CD14-positive monocyte (primary cell): ENCODE data around the gene PHC2. TPM values are rescaled to one million over a fixed set of nuclear protein-coding genes. Genes with fewer than 3 reads are reported as not detected.
A peak's percentile ranks its signal among the peaks of the same experiment; 100 is the strongest.

Source experiments
- DNase-seq, 3 donors: peaks; one replicate each; pipeline ENCODE4 v3.0.0-alpha.2; 2011 to 2022
- H2AFZ ChIP-seq: 2 replicates; pipeline ENCODE4 v1.6.0; 2012; ENCODE audit warnings: mild to moderate bottlenecking, low read depth, low read length, inconsistent platforms; ENCODE audit not compliant: insufficient read depth, poor library complexity, severe bottlenecking
- H3K27ac ChIP-seq, 2 donors: 1 replicate in 1 of 2; 2 replicates in 1 of 2; pipeline ENCODE4 v1.5.1; 2012 to 2013; ENCODE audit warnings: low read length in 2 of 2, control low read depth in 1 of 2, inconsistent platforms in 1 of 2, low read depth in 1 of 2, mild to moderate bottlenecking in 1 of 2
- H3K27me3 ChIP-seq, 2 donors: one replicate each; pipeline versions ENCODE4 v1.6.0 to v1.6.1; 2011 to 2013; ENCODE audit warnings: low read length in 2 of 2; ENCODE audit not compliant: control insufficient read depth in 2 of 2, insufficient read depth in 2 of 2
- H3K36me3 ChIP-seq, 2 donors: replicated peaks in 1 of 2; 1 replicate in 1 of 2; 2 replicates in 1 of 2; pipeline versions ENCODE4 v1.5.1 to v1.6.1; 2012 to 2013; ENCODE audit warnings: low read length in 2 of 2, control low read depth in 1 of 2, inconsistent platforms in 1 of 2, mild to moderate bottlenecking in 1 of 2; ENCODE audit not compliant: insufficient read depth in 2 of 2, control insufficient read depth in 1 of 2
- H3K4me1 ChIP-seq, 2 donors: 1 replicate in 1 of 2; 2 replicates in 1 of 2; pipeline versions ENCODE4 v1.5.1 to v1.6.1; 2012 to 2013; ENCODE audit warnings: low read length in 2 of 2, control low read depth in 1 of 2, inconsistent platforms in 1 of 2, mild to moderate bottlenecking in 1 of 2, moderate library complexity in 1 of 2; ENCODE audit not compliant: insufficient read depth in 2 of 2, control insufficient read depth in 1 of 2
- H3K4me2 ChIP-seq: replicated peaks from 2 replicates; pipeline ENCODE3; 2012; ENCODE audit warnings: low read length, moderate library complexity, mild to moderate bottlenecking; ENCODE audit not compliant: poor library complexity, severe bottlenecking; ENCODE audit errors: extremely low read depth
- H3K4me3 ChIP-seq, 3 experiments: fragments of 200-600 bp in 1 of 3; sonication (generic) in 1 of 3; replicated peaks in 1 of 3; 1 replicate in 2 of 3; 2 replicates in 1 of 3; pipeline ENCODE4 v1.5.1; 2011 to 2013; ENCODE audit warnings: low read length in 3 of 3, mild to moderate bottlenecking in 3 of 3, control low read depth in 2 of 3, low read depth in 2 of 3, inconsistent platforms in 1 of 3, moderate library complexity in 1 of 3
- H3K79me2 ChIP-seq: 2 replicates; pipeline ENCODE4 v1.6.0; 2012; ENCODE audit warnings: mild to moderate bottlenecking, control low read depth, inconsistent platforms, low read length, moderate library complexity; ENCODE audit not compliant: insufficient read depth
- H3K9ac ChIP-seq: 2 replicates; pipeline ENCODE4 v1.6.0; 2017; ENCODE audit warnings: low read length, mild to moderate bottlenecking; ENCODE audit not compliant: insufficient read depth, poor library complexity, severe bottlenecking
- H3K9me3 ChIP-seq, 2 donors: replicated peaks in 1 of 2; 1 replicate in 1 of 2; 2 replicates in 1 of 2; pipeline versions ENCODE4 v1.5.1 to v1.6.1; 2012 to 2013; ENCODE audit warnings: low read length in 2 of 2, control low read depth in 1 of 2; ENCODE audit not compliant: control insufficient read depth in 1 of 2, insufficient read depth in 1 of 2
- H4K20me1 ChIP-seq: 2 replicates; pipeline ENCODE4 v1.6.0; 2012; ENCODE audit warnings: mild to moderate bottlenecking, low read length, control low read depth, moderate library complexity; ENCODE audit not compliant: insufficient read depth
- H3K27ac Mint-ChIP-seq, 7 donors: one replicate each; pipeline ENCODE4 v1.8.0; 2020; ENCODE audit warnings: mild to moderate bottlenecking in 7 of 7, mixed read lengths in 7 of 7, moderate library complexity in 6 of 7, inconsistent platforms in 2 of 7
- H3K27me3 Mint-ChIP-seq, 3 donors: one replicate each; pipeline ENCODE4 v1.8.0; 2021 to 2022; ENCODE audit warnings: low read depth in 3 of 3, mild to moderate bottlenecking in 3 of 3, mixed read lengths in 3 of 3, moderate library complexity in 3 of 3, inconsistent platforms in 1 of 3
- H3K36me3 Mint-ChIP-seq, 2 donors: one replicate each; pipeline ENCODE4 v1.8.0; 2020; ENCODE audit warnings: mixed read lengths in 2 of 2, inconsistent platforms in 1 of 2, mild to moderate bottlenecking in 1 of 2
- H3K4me1 Mint-ChIP-seq: one replicate; pipeline ENCODE4 v1.8.0; 2020; ENCODE audit warnings: mild to moderate bottlenecking, mixed read lengths
- H3K4me3 Mint-ChIP-seq, 2 donors: one replicate each; pipeline ENCODE4 v1.8.0; 2020; ENCODE audit warnings: mild to moderate bottlenecking in 2 of 2, mixed read lengths in 2 of 2, moderate library complexity in 1 of 2
- H3K9me3 Mint-ChIP-seq, 7 donors: one replicate each; pipeline ENCODE4 v1.8.0; 2020 to 2022; ENCODE audit warnings: mixed read lengths in 7 of 7, mild to moderate bottlenecking in 6 of 7, moderate library complexity in 6 of 7, inconsistent platforms in 2 of 7
- CTCF ChIP-seq: fragments of 200-600 bp; IDR thresholded peaks from one replicate; pipeline ENCODE4 v1.8.0; 2022; ENCODE audit warnings: antibody characterized with exemption, mild to moderate bottlenecking
- WGBS: methylation state at CpG from one replicate; pipeline ENCODE4 v1.1.5; 2013; ENCODE audit warnings: missing lambda C conversion rate; ENCODE audit not compliant: insufficient coverage; 5-methylcytosine and 5-hydroxymethylcytosine counted together
- intact Hi-C, 2 donors: fragments of 100-400 bp; cut with micrococcal nuclease; formaldehyde crosslinking; loops; one replicate each; pipeline versions ENCODE4 v1.15.0 to v1.15.1; 2023
- polyA plus RNA-seq, 3 donors: library from polyadenylated mRNA; depleted of rRNA in 1 of 3; unstranded in 2 of 3; stranded (reverse) in 1 of 3; fragments of 300-500 nt in 2 of 3; fragments of >200 nt in 1 of 3; fragmentation: Illumina TruSeq in 2 of 3; gene quantifications; 1 replicate in 2 of 3; 2 replicates in 1 of 3; pipeline ENCODE4 v1.2.3, GENCODE V29; 2012 to 2021

PHC2 gene
- polyA plus RNA-seq, 3 donors, result 18.9 to 85.3 (median 53.1) TPM

GRCh38 chr1:33275706-33276572 is 155.0 kb downstream of the PHC2 start:
- intact Hi-C loops, result no loop called here
- H3K27me3 ChIP-seq, result no peaks in the 10 kb centered on the region
- no peak overlapping the region for H3K4me3 ChIP-seq
- H3K9ac ChIP-seq, result no peak overlapping the region
- Mint-ChIP-seq H3K4me1 (peaks cover 4% of the 10 kb centered on the region), H3K4me3 (no peak overlapping the region), H3K9me3 (no peaks in the 10 kb centered on the region), H3K27ac (peak overlapping the region in 1 of 7 donors; percentile 66), H3K27me3 (no peaks in the 10 kb centered on the region), H3K36me3 (peaks cover 54 to 72% of the 10 kb centered on the region in 2 donors)
- no peak overlapping the region for H2AFZ ChIP-seq
- H3K36me3 ChIP-seq, result peaks cover 41 to 80% of the 10 kb centered on the region in 2 donors
- no peak for TF ChIP-seq CTCF
- H3K9me3 ChIP-seq, result no peaks in the 10 kb centered on the region
- WGBS, result 96% methylated on average over 43 of the region's 45 CpGs
- no peaks in the 10 kb centered on the region for H3K4me1 ChIP-seq
- DNase-seq, result no peak
- no peak overlapping the region for H3K4me2 ChIP-seq
- no peaks in the 10 kb centered on the region for H3K79me2 ChIP-seq
- peaks cover 49% of the 10 kb centered on the region for H4K20me1 ChIP-seq
- H3K27ac ChIP-seq, result no peak overlapping the region

- Histone ChIP-seq H3K27ac (peak overlapping the region in 1 of 2 donors; percentile 10), H3K9me3 (no peaks in the 10 kb centered on the region), H3K4me1 (no peaks in the 10 kb centered on the region), H3K9ac (no peak overlapping the region), H3K36me3 (peaks cover 35 to 79% of the 10 kb centered on the region in 2 donors), H3K79me2 (no peaks in the 10 kb centered on the region), H3K4me3 (no peak overlapping the region), H4K20me1 (peaks cover 56% of the 10 kb centered on the region), H3K4me2 (no peak overlapping the region), H2AFZ (no peak overlapping the region), H3K27me3 (no peaks in the 10 kb centered on the region)
- no peak overlapping the region for H3K4me3 Mint-ChIP-seq
- H3K9me3 Mint-ChIP-seq, result no peaks in the 10 kb centered on the region
- intact Hi-C loops, result no loop called here
- 93% methylated on average over 6 of the region's 6 CpGs for WGBS
- TF ChIP-seq CTCF, result no peak
- H3K36me3 Mint-ChIP-seq, result peaks cover 53 to 72% of the 10 kb centered on the region in 2 donors
- no peak for DNase-seq
- peaks cover 0 to 1% (median 0%) of the 10 kb centered on the region in 3 donors for H3K27me3 Mint-ChIP-seq
- no peak overlapping the region for H3K27ac Mint-ChIP-seq
- H3K4me1 Mint-ChIP-seq, result peaks cover 4% of the 10 kb centered on the region
Measured at GRCh38 chr1:33275195-33275594, 155.7 kb downstream of the PHC2 start.
